IMR-90 (cell line): Measurements from ENCODE around the gene LFNG. TPM values are rescaled to one million over a fixed set of nuclear protein-coding genes. Genes with fewer than 3 reads are reported as not detected.

ENCODE experiments used
- ATAC-seq: fragments of 200-7000 bp; cut with Tn5 transposase; 2 replicates; pipeline ENCODE4 v1.9.1; 2020; ENCODE audit warnings: low read depth, mild to moderate bottlenecking, moderate library complexity
- BruUV-seq: library from RNA; stranded (reverse); fragments of 400-500 nt; replicated peaks from 2 replicates; lab custom pipeline; 2021; lab: Mats Ljungman, UMichigan
- CTCF ChIA-PET: fragments of 300-600 bp; formaldehyde crosslinking; extraction: SDS; loops from one replicate; lab custom pipeline; 2021; ENCODE audit warnings: antibody characterized with exemption; lab: Yijun Ruan, JAX
- POLR2A ChIA-PET: fragments of 300-600 bp; sonication (Branson Sonifier 250); formaldehyde crosslinking; loops from one replicate; lab custom pipeline; 2022; ENCODE audit warnings: antibody characterized with exemption; ENCODE audit not compliant: unreplicated experiment; lab: Charles Lee
- DNase-seq: peaks from one replicate; pipeline ENCODE4 v3.0.0; 2013
- H2AFZ ChIP-seq: replicated peaks from 2 replicates; pipeline ENCODE3; 2013; ENCODE audit warnings: low read length, mild to moderate bottlenecking; ENCODE audit not compliant: poor library complexity
- H2AK5ac ChIP-seq: 2 replicates; pipeline ENCODE4 v1.6.1; 2013; ENCODE audit warnings: low read depth, low read length, inconsistent platforms
- H2AK9ac ChIP-seq: replicated peaks from 2 replicates; pipeline ENCODE3; 2013; ENCODE audit warnings: mild to moderate bottlenecking, low read depth, low read length, moderate library complexity; ENCODE audit not compliant: poor library complexity
- H2BK120ac ChIP-seq: 2 replicates; pipeline ENCODE4 v1.6.1; 2013; ENCODE audit warnings: low read depth, low read length, inconsistent platforms
- H2BK15ac ChIP-seq: 3 replicates; pipeline ENCODE4 v1.6.1; 2013; ENCODE audit warnings: low read depth, low read length, inconsistent platforms
- H2BK20ac ChIP-seq: 2 replicates; pipeline ENCODE4 v1.6.1; 2013; ENCODE audit warnings: low read depth, mild to moderate bottlenecking, inconsistent platforms, low read length, moderate library complexity
- H2BK5ac ChIP-seq: 2 replicates; pipeline ENCODE4 v1.6.1; 2013; ENCODE audit warnings: mild to moderate bottlenecking, low read depth, low read length, inconsistent platforms; ENCODE audit not compliant: poor library complexity, severe bottlenecking
- H3K14ac ChIP-seq: replicated peaks from 2 replicates; pipeline ENCODE4 v1.6.1; 2013; ENCODE audit warnings: low read depth, low read length, inconsistent platforms
- H3K18ac ChIP-seq: 2 replicates; pipeline ENCODE4 v1.6.1; 2013; ENCODE audit warnings: low read depth, low read length, control low read depth
- H3K23ac ChIP-seq: 2 replicates; pipeline ENCODE4 v1.6.1; 2013; ENCODE audit warnings: low read depth, low read length, inconsistent platforms
- H3K27ac ChIP-seq: 2 replicates; pipeline ENCODE4 v1.5.1; 2013; ENCODE audit warnings: mild to moderate bottlenecking, control low read depth, low read length; ENCODE audit not compliant: insufficient read depth
- H3K27me3 ChIP-seq: 2 replicates; pipeline ENCODE4 v1.6.1; 2013; ENCODE audit warnings: low read length; ENCODE audit not compliant: control insufficient read depth, insufficient read depth
- H3K36me3 ChIP-seq: 2 replicates; pipeline ENCODE4 v1.6.1; 2013; ENCODE audit warnings: low read length, mixed read lengths; ENCODE audit not compliant: control insufficient read depth, insufficient read depth
- H3K4ac ChIP-seq: 2 replicates; pipeline ENCODE4 v1.6.1; 2013; ENCODE audit warnings: low read depth, low read length, inconsistent platforms
- H3K4me1 ChIP-seq: 2 replicates; pipeline ENCODE4 v1.6.1; 2013; ENCODE audit warnings: low read length, mixed read lengths; ENCODE audit not compliant: control insufficient read depth, insufficient read depth
- H3K4me2 ChIP-seq: 2 replicates; pipeline ENCODE4 v1.6.1; 2013; ENCODE audit warnings: low read depth, mild to moderate bottlenecking, control low read depth, low read length, moderate library complexity
- H3K4me3 ChIP-seq: 2 replicates; pipeline ENCODE4 v1.5.1; 2013; ENCODE audit warnings: low read depth, mild to moderate bottlenecking, control low read depth, low read length, moderate library complexity; ENCODE audit not compliant: insufficient read depth
- H3K56ac ChIP-seq: 2 replicates; pipeline ENCODE4 v1.6.1; 2013; ENCODE audit warnings: low read length, inconsistent platforms; ENCODE audit not compliant: insufficient read depth; ENCODE audit errors: extremely low read depth
- H3K79me1 ChIP-seq, 2 experiments: 2 replicates each; pipeline ENCODE4 v1.6.1; 2013; ENCODE audit warnings: low read length in 2 of 2, inconsistent platforms in 1 of 2, low read depth in 1 of 2
- H3K9ac ChIP-seq: 2 replicates; pipeline ENCODE4 v1.6.1; 2013; ENCODE audit warnings: low read depth, low read length, control low read depth
- H3K9me1 ChIP-seq: 2 replicates; pipeline ENCODE4 v1.6.1; 2013; ENCODE audit warnings: low read length, inconsistent platforms; ENCODE audit not compliant: insufficient read depth
- H3K9me3 ChIP-seq: 2 replicates; pipeline ENCODE4 v1.6.1; 2013; ENCODE audit warnings: low read length; ENCODE audit not compliant: control insufficient read depth, insufficient read depth
- H4K20me1 ChIP-seq: 2 replicates; pipeline ENCODE4 v1.6.1; 2013; ENCODE audit warnings: low read length, inconsistent platforms; ENCODE audit not compliant: insufficient read depth
- H4K5ac ChIP-seq: 2 replicates; pipeline ENCODE4 v1.6.1; 2013; ENCODE audit warnings: mild to moderate bottlenecking, low read depth, low read length, control low read depth
- H4K8ac ChIP-seq, 2 experiments: 2 replicates each; pipeline ENCODE4 v1.6.1; 2013; ENCODE audit warnings: low read depth in 2 of 2, low read length in 2 of 2, control low read depth in 1 of 2, inconsistent platforms in 1 of 2
- H4K91ac ChIP-seq: 2 replicates; pipeline ENCODE4 v1.6.1; 2013; ENCODE audit warnings: low read depth, low read length, inconsistent platforms; ENCODE audit not compliant: insufficient read depth
- MAZ ChIP-seq: IDR thresholded peaks from 2 replicates; pipeline ENCODE4 v1.6.1; 2012; ENCODE audit warnings: low read depth, mild to moderate bottlenecking, low read length, improper control_type of control experiment, moderate library complexity, borderline replicate concordance
- NFE2L2 ChIP-seq: fragments of 150-350 bp; IDR thresholded peaks from 2 replicates; pipeline ENCODE4 v1.6.1; 2016; ENCODE audit warnings: low read depth, mild to moderate bottlenecking, low read length
- RCOR1 ChIP-seq: IDR thresholded peaks from 2 replicates; pipeline ENCODE4 v1.6.1; 2012; ENCODE audit warnings: mild to moderate bottlenecking, low read length, improper control_type of control experiment; ENCODE audit not compliant: insufficient replicate concordance
- WGBS, 2 experiments: methylation state at CpG; one replicate each; pipeline versions ENCODE4 v1.1.5 to v1.1.7; 2013; ENCODE audit warnings: missing lambda C conversion rate in 2 of 2; ENCODE audit not compliant: insufficient read length in 1 of 2; ENCODE audit errors: extremely low coverage in 2 of 2; 5-methylcytosine and 5-hydroxymethylcytosine counted together
- dilution Hi-C: fragments of 300-500 bp; cut with HindIII; formaldehyde crosslinking; loops from one replicate; pipeline ENCODE4 v1.14.3; 2018; ENCODE audit warnings: low sequenced_read_pairs; ENCODE audit not compliant: unreplicated experiment
- in situ Hi-C: fragments of 300-500 bp; cut with MboI; formaldehyde crosslinking; loops from 3 replicates; pipeline ENCODE4 v1.14.3; 2019; ENCODE audit warnings: low sequenced_read_pairs, inconsistent platforms, mixed read lengths
- intact Hi-C: fragments of 100-400 bp; cut with micrococcal nuclease; formaldehyde crosslinking; loops from 2 replicates; pipeline ENCODE4 v1.10.0; 2022
- polyA plus RNA-seq, 3 experiments: library from polyadenylated mRNA; depleted of rRNA; stranded (reverse); fragments of >200 nt; gene quantifications; 2 replicates each; pipeline ENCODE4 v1.2.3, GENCODE V29; 2012; ENCODE audit warnings: low replicate concordance in 1 of 3
- total RNA-seq: library from RNA; depleted of rRNA; stranded (reverse); fragments of >200 nt; gene quantifications from 2 replicates; pipeline ENCODE4 v1.2.3, GENCODE V29; 2012
- TF ChIP-seq, protein P1 (sequence below): conservative IDR thresholded peaks from 2 replicates; pipeline ENCODE4 v1.5.1; 2012; ENCODE audit warnings: mild to moderate bottlenecking, low read depth, low read length, improper control_type of control experiment

Gene LFNG
- total and polyA plus RNA-seq, 2 of the 4 experiments (the other 2 are of a cell fraction), result 1.8 to 5.1 TPM

DNA sequence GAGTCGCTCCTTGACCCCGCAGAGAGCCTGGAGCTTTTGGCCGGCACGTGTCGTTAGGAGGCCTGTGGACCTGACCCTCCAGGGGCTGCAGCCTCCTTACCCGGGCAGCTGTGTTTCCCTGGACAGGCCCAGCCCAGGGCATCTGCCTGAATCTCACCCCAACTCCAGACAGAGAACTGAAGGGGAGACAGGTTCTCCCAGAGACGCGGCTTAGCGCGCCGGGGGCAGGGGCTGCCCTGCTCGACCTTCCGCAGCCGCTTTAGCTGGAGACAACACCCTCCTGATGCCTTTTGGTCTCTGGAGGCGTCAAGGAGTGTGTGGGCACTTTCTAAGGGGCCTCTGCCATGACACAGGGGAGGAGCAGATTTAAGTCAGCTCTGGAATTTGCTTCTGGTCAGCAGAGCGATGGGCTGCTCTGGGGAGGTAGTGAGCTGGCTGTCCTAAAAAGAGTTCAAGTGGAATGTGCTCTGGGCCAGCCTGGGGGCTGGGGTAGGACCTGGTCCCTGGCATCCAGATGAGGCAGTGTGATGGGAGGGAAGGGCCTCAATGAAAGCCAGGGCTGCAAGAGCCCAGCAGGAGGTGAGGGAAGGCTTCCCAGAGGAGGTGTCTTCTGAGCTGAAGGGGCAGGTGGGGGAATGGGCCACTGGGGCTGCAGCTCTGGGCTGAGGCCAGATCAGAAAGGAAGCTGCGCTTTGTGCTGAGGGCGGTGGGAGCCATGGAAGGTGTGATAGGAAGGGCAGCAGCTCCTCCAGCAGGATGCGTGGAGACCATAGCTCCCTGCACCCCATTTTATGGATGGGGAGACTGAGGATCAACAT lies 49.2 kb upstream of the LFNG start:
- H4K5ac ChIP-seq, result no peak overlapping the region
- ATAC-seq (no peak), DNase-seq (no peak)
- H3K4me2 ChIP-seq, result no peak overlapping the region
- H2AK9ac ChIP-seq, result peak overlapping the region; percentile 69
- no peak overlapping the region for H3K14ac ChIP-seq
- no peak overlapping the region for H2BK120ac ChIP-seq
- no peaks in the 10 kb centered on the region for H3K9me3 ChIP-seq
- H2BK20ac ChIP-seq, result no peak overlapping the region
- H3K4me3 ChIP-seq, result no peak overlapping the region
- ChIA-PET CTCF (interaction anchor here (0.6 to 2.6 kb wide), 3 partner anchors 17 to 39 kb away, joined by 3 to 20 read pairs (median 4); no protein-coding TSS in a partner anchor), POLR2A (no interaction called here)
- H3K9me1 ChIP-seq, result no peaks in the 10 kb centered on the region
- no peaks in the 10 kb centered on the region for H3K36me3 ChIP-seq
- in situ Hi-C loops, result no loop called here
- dilution Hi-C loops, result no loop called here
- no peak overlapping the region for H3K9ac ChIP-seq
- BruUV-seq, result no TSS peak
- H3K27me3 ChIP-seq, result peaks cover 3% of the 10 kb centered on the region; the same call in 1 of the 2 replicates
- TF ChIP-seq NFE2L2 (no peak), RCOR1 (no peak), MAZ (no peak)
- TF ChIP-seq, protein P1, sequence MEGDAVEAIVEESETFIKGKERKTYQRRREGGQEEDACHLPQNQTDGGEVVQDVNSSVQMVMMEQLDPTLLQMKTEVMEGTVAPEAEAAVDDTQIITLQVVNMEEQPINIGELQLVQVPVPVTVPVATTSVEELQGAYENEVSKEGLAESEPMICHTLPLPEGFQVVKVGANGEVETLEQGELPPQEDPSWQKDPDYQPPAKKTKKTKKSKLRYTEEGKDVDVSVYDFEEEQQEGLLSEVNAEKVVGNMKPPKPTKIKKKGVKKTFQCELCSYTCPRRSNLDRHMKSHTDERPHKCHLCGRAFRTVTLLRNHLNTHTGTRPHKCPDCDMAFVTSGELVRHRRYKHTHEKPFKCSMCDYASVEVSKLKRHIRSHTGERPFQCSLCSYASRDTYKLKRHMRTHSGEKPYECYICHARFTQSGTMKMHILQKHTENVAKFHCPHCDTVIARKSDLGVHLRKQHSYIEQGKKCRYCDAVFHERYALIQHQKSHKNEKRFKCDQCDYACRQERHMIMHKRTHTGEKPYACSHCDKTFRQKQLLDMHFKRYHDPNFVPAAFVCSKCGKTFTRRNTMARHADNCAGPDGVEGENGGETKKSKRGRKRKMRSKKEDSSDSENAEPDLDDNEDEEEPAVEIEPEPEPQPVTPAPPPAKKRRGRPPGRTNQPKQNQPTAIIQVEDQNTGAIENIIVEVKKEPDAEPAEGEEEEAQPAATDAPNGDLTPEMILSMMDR, result no peak
- H4K20me1 ChIP-seq, result no peaks in the 10 kb centered on the region
- no peak overlapping the region for H3K56ac ChIP-seq
- no peaks in the 10 kb centered on the region for H3K79me1 ChIP-seq
- H2BK5ac ChIP-seq, result no peak overlapping the region
- H3K4me1 ChIP-seq, result peaks cover 6% of the 10 kb centered on the region; the same call in 1 of the 2 replicates
- H2AK5ac ChIP-seq, result no peak overlapping the region; the same call in 1 of the 2 replicates
- no peak overlapping the region for H3K4ac ChIP-seq
- no peak overlapping the region for H3K18ac ChIP-seq
- H2BK15ac ChIP-seq, result no peak overlapping the region
- intact Hi-C loops, result loop anchor here (2.0 to 10.0 kb wide), 3 partner anchors 66 to 684 kb away; no protein-coding TSS in a partner anchor
- 80% methylated on average over 1 of the region's 19 CpGs; no CpG with 5 or more reads in 1 of the 2 experiments for WGBS, 2 experiments
- H3K23ac ChIP-seq, result no peak overlapping the region
- H3K27ac ChIP-seq, result no peak overlapping the region
- no peak overlapping the region for H4K8ac ChIP-seq
- H4K91ac ChIP-seq, result no peak overlapping the region
- peak overlapping the region; percentile 58 for H2AFZ ChIP-seq
